GM18511 (cell line): ENCODE data around the gene CLSTN2.

Experiments used
- ATAC-seq: cut with Tn5 transposase; IDR thresholded peaks from one replicate; pipeline ENCODE4 v1.9.1; 2021; ENCODE audit warnings: mild to moderate bottlenecking, moderate library complexity; ENCODE audit not compliant: unreplicated experiment

Gene CLSTN2

GRCh38 chr3:140614001-140614400, 679.0 kb downstream of the CLSTN2 start:
- ATAC-seq, result no peak

- ATAC-seq, result no peak
Measured at GRCh38 chr3:140617135-140617534, 682.1 kb downstream of the CLSTN2 start.

GRCh38 chr3:140626856-140627255, 691.9 kb downstream of the CLSTN2 start:
- no peak for ATAC-seq
